Fibroblast of the aortic adventitia (primary cell): Measurements from ENCODE around the gene ADAT2. TPM values are rescaled to one million over a fixed set of nuclear protein-coding genes. Genes with fewer than 3 reads are reported as not detected.

Experiments
- DNase-seq: peaks from one replicate; pipeline ENCODE4 v3.0.0-alpha.2; 2010; ENCODE audit warnings: low read depth
- H3K4me3 ChIP-seq: 2 replicates; pipeline ENCODE4 v1.5.1; 2011; ENCODE audit warnings: low read depth, mild to moderate bottlenecking, control low read depth, low read length, moderate library complexity
- CTCF ChIP-seq: IDR thresholded peaks from 2 replicates; pipeline ENCODE4 v1.5.1; 2011; ENCODE audit warnings: mild to moderate bottlenecking, low read length, control low read depth, inconsistent platforms; ENCODE audit not compliant: insufficient read depth
- total RNA-seq: library from RNA; depleted of rRNA; stranded (reverse); fragments of >200 nt; gene quantifications from 2 replicates; pipeline ENCODE4 v1.2.3, GENCODE V29; 2012; ENCODE audit warnings: low replicate concordance

ADAT2 gene
- total RNA-seq, 1 donor, result 7.1 TPM

DNA sequence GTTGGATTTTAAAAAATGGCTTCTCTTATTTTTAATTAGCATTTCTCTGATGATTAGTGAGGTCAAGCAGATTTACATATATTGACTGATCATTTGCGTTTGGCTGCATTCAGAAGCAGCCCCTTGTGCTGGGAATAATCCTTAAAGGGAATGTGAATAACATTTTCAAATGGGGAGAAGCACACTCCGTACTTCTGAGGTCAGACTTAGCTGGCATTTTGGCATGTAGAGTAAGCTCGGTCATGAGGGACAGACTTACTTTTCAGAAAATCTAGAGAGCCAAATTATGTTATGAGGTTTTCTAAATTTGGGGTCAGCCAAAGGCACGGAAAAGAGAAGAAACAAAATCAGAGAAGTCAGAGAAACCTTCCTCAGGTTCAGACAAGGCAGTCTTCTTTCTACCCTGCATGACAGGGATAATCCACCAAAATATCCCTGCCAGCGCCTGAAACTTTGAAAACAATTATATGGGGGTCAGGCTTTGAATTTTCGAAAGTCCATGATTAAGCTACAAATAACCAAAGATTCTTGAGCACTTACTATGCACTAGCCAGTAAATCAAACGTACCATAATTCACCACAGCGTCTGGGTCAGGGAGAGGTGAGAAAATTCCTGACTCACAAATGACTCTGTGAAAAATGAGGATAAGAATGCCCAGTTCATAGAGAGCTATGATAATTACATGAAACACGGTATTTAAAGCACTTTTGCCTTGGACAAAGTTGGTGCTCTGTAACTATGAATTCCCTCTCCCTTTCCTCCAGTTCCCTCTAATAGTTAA, 44.9 kb downstream of the ADAT2 start:
- H3K4me3 ChIP-seq, result no peak overlapping the region
- TF ChIP-seq CTCF, result no peak
- peak; percentile 60 for DNase-seq

- no peak overlapping the region for H3K4me3 ChIP-seq
- DNase-seq, result no peak
- TF ChIP-seq CTCF, result no peak
Observed at GRCh38 chr6:143402721-143403336, 47.7 kb downstream of the ADAT2 start.

DNA sequence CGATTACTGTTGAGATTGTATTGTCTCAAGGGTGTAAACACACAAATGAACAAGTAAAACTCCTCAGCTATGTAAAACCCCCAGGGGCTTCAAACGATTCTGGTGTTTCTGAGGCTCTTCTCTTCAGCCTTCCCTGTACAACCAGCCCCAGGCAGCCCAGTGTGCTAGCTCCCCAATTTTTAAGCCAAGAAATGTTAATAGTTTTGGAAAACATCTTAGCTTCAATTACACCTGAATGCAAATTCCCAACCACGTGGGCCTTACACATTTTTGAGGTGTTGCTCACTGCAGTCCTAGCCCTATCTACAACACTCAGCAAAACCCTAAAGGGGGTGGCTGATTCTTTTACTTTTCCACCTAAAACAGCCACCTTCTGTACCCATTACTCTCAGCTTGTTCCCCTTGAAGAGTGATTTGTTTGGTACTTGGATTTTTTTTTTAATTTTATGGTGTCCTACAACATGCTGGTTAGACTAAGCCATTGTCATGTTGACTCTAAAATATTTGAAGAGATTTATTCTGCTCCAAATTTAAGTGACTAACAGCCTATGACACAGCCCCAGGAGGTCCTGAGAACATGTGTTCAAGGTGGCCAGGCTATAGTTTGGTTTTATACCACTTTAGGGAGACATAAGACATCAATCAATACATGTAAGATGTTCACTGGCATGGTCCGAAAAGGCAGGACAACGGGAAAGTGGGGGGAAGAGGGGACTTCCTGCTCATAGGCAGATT, 48.7 kb downstream of the ADAT2 start:
- DNase-seq, result no peak

DNA sequence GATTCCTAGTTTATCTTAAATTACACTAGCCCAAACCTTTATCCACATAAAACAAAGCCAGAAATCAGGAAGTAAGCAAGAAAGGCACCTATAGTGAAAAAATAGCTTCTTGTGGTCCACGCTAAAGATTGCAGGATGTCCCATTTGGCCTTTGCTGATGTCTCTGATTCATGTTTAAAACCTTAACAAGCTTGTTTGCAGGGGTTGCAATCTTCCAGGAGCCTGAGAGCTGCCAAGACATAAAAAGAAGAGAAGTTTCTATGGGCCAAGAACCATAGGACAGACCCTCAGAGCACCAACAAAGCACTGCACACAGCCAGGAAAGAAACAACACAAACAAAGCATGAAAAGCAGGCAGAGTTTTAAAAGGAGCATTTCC, 49.4 kb downstream of the ADAT2 start:
- H3K4me3 ChIP-seq, result no peak overlapping the region
- no peak for DNase-seq
- TF ChIP-seq CTCF, result no peak

More for the DNA sequence above, 48.7 kb downstream of the ADAT2 start:
- H3K4me3 ChIP-seq, result no peak overlapping the region
- no peak for TF ChIP-seq CTCF

DNA sequence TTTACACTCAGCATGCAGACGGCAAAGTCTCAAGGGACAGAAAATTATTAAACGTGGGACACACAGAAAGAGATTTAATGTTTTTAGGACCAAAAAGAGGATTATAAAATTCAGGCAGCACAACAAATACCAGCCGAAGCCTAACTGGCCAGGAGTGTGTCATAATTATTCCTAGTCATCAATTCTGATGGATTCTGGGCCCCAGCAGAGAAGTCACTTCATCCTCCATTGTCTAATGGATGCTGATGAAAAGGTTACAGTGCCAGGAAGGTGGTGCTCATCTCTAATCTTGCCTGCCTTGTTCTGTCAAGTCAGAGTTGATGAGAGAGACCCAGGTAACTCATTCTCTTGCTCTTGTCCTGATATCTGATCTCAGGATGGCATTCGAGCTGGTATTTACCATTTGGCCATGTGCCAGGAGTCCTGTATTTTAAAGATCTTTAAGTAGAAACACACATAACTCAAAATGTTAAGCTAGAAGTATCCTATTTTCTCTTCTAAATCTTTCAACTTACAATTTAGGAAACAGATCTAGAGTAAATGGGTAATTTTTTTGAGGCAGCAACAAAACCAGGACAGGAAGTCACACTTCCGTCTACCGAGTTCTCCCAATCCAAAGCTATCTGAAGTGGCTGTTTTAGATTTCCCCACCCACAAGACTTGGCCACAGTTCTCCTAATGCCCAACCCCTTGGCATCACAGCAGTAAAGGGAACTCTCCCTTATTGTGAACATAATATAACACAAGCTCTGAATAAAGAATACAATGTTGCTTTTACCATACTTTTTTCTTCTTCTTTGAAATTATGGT, 50.0 kb downstream of the ADAT2 start:
- no peak overlapping the region for H3K4me3 ChIP-seq
- peak; percentile 34 for DNase-seq
- no peak for TF ChIP-seq CTCF

- no peak overlapping the region for H3K4me3 ChIP-seq
- DNase-seq, result no peak
- TF ChIP-seq CTCF, result no peak
Observed at GRCh38 chr6:143399775-143400174, 50.7 kb downstream of the ADAT2 start.
